IMR-90 (cell line): ENCODE results near the gene TSPAN19. TPM values are rescaled to one million over a fixed set of nuclear protein-coding genes. Genes with fewer than 3 reads are reported as not detected.

Experiments
- ATAC-seq: fragments of 200-7000 bp; cut with Tn5 transposase; 2 replicates; pipeline ENCODE4 v1.9.1; 2020; ENCODE audit warnings: low read depth, mild to moderate bottlenecking, moderate library complexity
- BruUV-seq: library from RNA; stranded (reverse); fragments of 400-500 nt; replicated peaks from 2 replicates; lab custom pipeline; 2021; lab: Mats Ljungman, UMichigan
- CTCF ChIA-PET: fragments of 300-600 bp; formaldehyde crosslinking; extraction: SDS; loops from one replicate; lab custom pipeline; 2021; ENCODE audit warnings: antibody characterized with exemption; lab: Yijun Ruan, JAX
- POLR2A ChIA-PET: fragments of 300-600 bp; sonication (Branson Sonifier 250); formaldehyde crosslinking; loops from one replicate; lab custom pipeline; 2022; ENCODE audit warnings: antibody characterized with exemption; ENCODE audit not compliant: unreplicated experiment; lab: Charles Lee
- DNase-seq: peaks from one replicate; pipeline ENCODE4 v3.0.0; 2013
- H2AFZ ChIP-seq: replicated peaks from 2 replicates; pipeline ENCODE3; 2013; ENCODE audit warnings: low read length, mild to moderate bottlenecking; ENCODE audit not compliant: poor library complexity
- H2AK5ac ChIP-seq: 2 replicates; pipeline ENCODE4 v1.6.1; 2013; ENCODE audit warnings: low read depth, low read length, inconsistent platforms
- H2AK9ac ChIP-seq: replicated peaks from 2 replicates; pipeline ENCODE3; 2013; ENCODE audit warnings: mild to moderate bottlenecking, low read depth, low read length, moderate library complexity; ENCODE audit not compliant: poor library complexity
- H2BK120ac ChIP-seq: 2 replicates; pipeline ENCODE4 v1.6.1; 2013; ENCODE audit warnings: low read depth, low read length, inconsistent platforms
- H2BK15ac ChIP-seq: 3 replicates; pipeline ENCODE4 v1.6.1; 2013; ENCODE audit warnings: low read depth, low read length, inconsistent platforms
- H2BK20ac ChIP-seq: 2 replicates; pipeline ENCODE4 v1.6.1; 2013; ENCODE audit warnings: low read depth, mild to moderate bottlenecking, inconsistent platforms, low read length, moderate library complexity
- H2BK5ac ChIP-seq: 2 replicates; pipeline ENCODE4 v1.6.1; 2013; ENCODE audit warnings: mild to moderate bottlenecking, low read depth, low read length, inconsistent platforms; ENCODE audit not compliant: poor library complexity, severe bottlenecking
- H3K14ac ChIP-seq: replicated peaks from 2 replicates; pipeline ENCODE4 v1.6.1; 2013; ENCODE audit warnings: low read depth, low read length, inconsistent platforms
- H3K18ac ChIP-seq: 2 replicates; pipeline ENCODE4 v1.6.1; 2013; ENCODE audit warnings: low read depth, low read length, control low read depth
- H3K23ac ChIP-seq: 2 replicates; pipeline ENCODE4 v1.6.1; 2013; ENCODE audit warnings: low read depth, low read length, inconsistent platforms
- H3K27ac ChIP-seq: 2 replicates; pipeline ENCODE4 v1.5.1; 2013; ENCODE audit warnings: mild to moderate bottlenecking, control low read depth, low read length; ENCODE audit not compliant: insufficient read depth
- H3K27me3 ChIP-seq: 2 replicates; pipeline ENCODE4 v1.6.1; 2013; ENCODE audit warnings: low read length; ENCODE audit not compliant: control insufficient read depth, insufficient read depth
- H3K36me3 ChIP-seq: 2 replicates; pipeline ENCODE4 v1.6.1; 2013; ENCODE audit warnings: low read length, mixed read lengths; ENCODE audit not compliant: control insufficient read depth, insufficient read depth
- H3K4ac ChIP-seq: 2 replicates; pipeline ENCODE4 v1.6.1; 2013; ENCODE audit warnings: low read depth, low read length, inconsistent platforms
- H3K4me1 ChIP-seq: 2 replicates; pipeline ENCODE4 v1.6.1; 2013; ENCODE audit warnings: low read length, mixed read lengths; ENCODE audit not compliant: control insufficient read depth, insufficient read depth
- H3K4me2 ChIP-seq: 2 replicates; pipeline ENCODE4 v1.6.1; 2013; ENCODE audit warnings: low read depth, mild to moderate bottlenecking, control low read depth, low read length, moderate library complexity
- H3K4me3 ChIP-seq: 2 replicates; pipeline ENCODE4 v1.5.1; 2013; ENCODE audit warnings: low read depth, mild to moderate bottlenecking, control low read depth, low read length, moderate library complexity; ENCODE audit not compliant: insufficient read depth
- H3K56ac ChIP-seq: 2 replicates; pipeline ENCODE4 v1.6.1; 2013; ENCODE audit warnings: low read length, inconsistent platforms; ENCODE audit not compliant: insufficient read depth; ENCODE audit errors: extremely low read depth
- H3K79me1 ChIP-seq, 2 experiments: 2 replicates each; pipeline ENCODE4 v1.6.1; 2013; ENCODE audit warnings: low read length in 2 of 2, inconsistent platforms in 1 of 2, low read depth in 1 of 2
- H3K9ac ChIP-seq: 2 replicates; pipeline ENCODE4 v1.6.1; 2013; ENCODE audit warnings: low read depth, low read length, control low read depth
- H3K9me1 ChIP-seq: 2 replicates; pipeline ENCODE4 v1.6.1; 2013; ENCODE audit warnings: low read length, inconsistent platforms; ENCODE audit not compliant: insufficient read depth
- H3K9me3 ChIP-seq: 2 replicates; pipeline ENCODE4 v1.6.1; 2013; ENCODE audit warnings: low read length; ENCODE audit not compliant: control insufficient read depth, insufficient read depth
- H4K20me1 ChIP-seq: 2 replicates; pipeline ENCODE4 v1.6.1; 2013; ENCODE audit warnings: low read length, inconsistent platforms; ENCODE audit not compliant: insufficient read depth
- H4K5ac ChIP-seq: 2 replicates; pipeline ENCODE4 v1.6.1; 2013; ENCODE audit warnings: mild to moderate bottlenecking, low read depth, low read length, control low read depth
- H4K8ac ChIP-seq, 2 experiments: 2 replicates each; pipeline ENCODE4 v1.6.1; 2013; ENCODE audit warnings: low read depth in 2 of 2, low read length in 2 of 2, control low read depth in 1 of 2, inconsistent platforms in 1 of 2
- H4K91ac ChIP-seq: 2 replicates; pipeline ENCODE4 v1.6.1; 2013; ENCODE audit warnings: low read depth, low read length, inconsistent platforms; ENCODE audit not compliant: insufficient read depth
- FOS ChIP-seq: fragments of 150-350 bp; IDR thresholded peaks from 2 replicates; pipeline ENCODE4 v1.6.1; 2016; ENCODE audit warnings: low read depth, low read length
- RAD21 ChIP-seq: IDR thresholded peaks from 2 replicates; pipeline ENCODE4 v1.6.1; 2012; ENCODE audit warnings: low read length, improper control_type of control experiment
- WGBS, 2 experiments: methylation state at CpG; one replicate each; pipeline versions ENCODE4 v1.1.5 to v1.1.7; 2013; ENCODE audit warnings: missing lambda C conversion rate in 2 of 2; ENCODE audit not compliant: insufficient read length in 1 of 2; ENCODE audit errors: extremely low coverage in 2 of 2; 5-methylcytosine and 5-hydroxymethylcytosine counted together
- dilution Hi-C: fragments of 300-500 bp; cut with HindIII; formaldehyde crosslinking; loops from one replicate; pipeline ENCODE4 v1.14.3; 2018; ENCODE audit warnings: low sequenced_read_pairs; ENCODE audit not compliant: unreplicated experiment
- in situ Hi-C: fragments of 300-500 bp; cut with MboI; formaldehyde crosslinking; loops from 3 replicates; pipeline ENCODE4 v1.14.3; 2019; ENCODE audit warnings: low sequenced_read_pairs, inconsistent platforms, mixed read lengths
- intact Hi-C: fragments of 100-400 bp; cut with micrococcal nuclease; formaldehyde crosslinking; loops from 2 replicates; pipeline ENCODE4 v1.10.0; 2022
- polyA plus RNA-seq, 3 experiments: library from polyadenylated mRNA; depleted of rRNA; stranded (reverse); fragments of >200 nt; gene quantifications; 2 replicates each; pipeline ENCODE4 v1.2.3, GENCODE V29; 2012; ENCODE audit warnings: low replicate concordance in 1 of 3
- total RNA-seq: library from RNA; depleted of rRNA; stranded (reverse); fragments of >200 nt; gene quantifications from 2 replicates; pipeline ENCODE4 v1.2.3, GENCODE V29; 2012
- TF ChIP-seq, protein P1 (sequence below): conservative IDR thresholded peaks from 2 replicates; pipeline ENCODE4 v1.5.1; 2012; ENCODE audit warnings: mild to moderate bottlenecking, low read depth, low read length, improper control_type of control experiment

TSPAN19 gene
- total and polyA plus RNA-seq, 2 of the 4 experiments (the other 2 are of a cell fraction): not detected

- TF ChIP-seq RAD21: peak; percentile 48
- TF ChIP-seq FOS: no peak
- TF ChIP-seq, protein P1, sequence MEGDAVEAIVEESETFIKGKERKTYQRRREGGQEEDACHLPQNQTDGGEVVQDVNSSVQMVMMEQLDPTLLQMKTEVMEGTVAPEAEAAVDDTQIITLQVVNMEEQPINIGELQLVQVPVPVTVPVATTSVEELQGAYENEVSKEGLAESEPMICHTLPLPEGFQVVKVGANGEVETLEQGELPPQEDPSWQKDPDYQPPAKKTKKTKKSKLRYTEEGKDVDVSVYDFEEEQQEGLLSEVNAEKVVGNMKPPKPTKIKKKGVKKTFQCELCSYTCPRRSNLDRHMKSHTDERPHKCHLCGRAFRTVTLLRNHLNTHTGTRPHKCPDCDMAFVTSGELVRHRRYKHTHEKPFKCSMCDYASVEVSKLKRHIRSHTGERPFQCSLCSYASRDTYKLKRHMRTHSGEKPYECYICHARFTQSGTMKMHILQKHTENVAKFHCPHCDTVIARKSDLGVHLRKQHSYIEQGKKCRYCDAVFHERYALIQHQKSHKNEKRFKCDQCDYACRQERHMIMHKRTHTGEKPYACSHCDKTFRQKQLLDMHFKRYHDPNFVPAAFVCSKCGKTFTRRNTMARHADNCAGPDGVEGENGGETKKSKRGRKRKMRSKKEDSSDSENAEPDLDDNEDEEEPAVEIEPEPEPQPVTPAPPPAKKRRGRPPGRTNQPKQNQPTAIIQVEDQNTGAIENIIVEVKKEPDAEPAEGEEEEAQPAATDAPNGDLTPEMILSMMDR: peak; percentile 55
- Histone ChIP-seq H2BK120ac (no peak overlapping the region), H2AK5ac (no peak overlapping the region), H3K4me3 (no peak overlapping the region), H4K8ac (no peak overlapping the region), H3K9me1 (no peaks in the 10 kb centered on the region), H2BK5ac (no peak overlapping the region), H2AK9ac (no peak overlapping the region), H3K18ac (no peak overlapping the region), H3K4ac (no peak overlapping the region), H3K23ac (no peak overlapping the region), H3K36me3 (no peaks in the 10 kb centered on the region), H3K4me2 (no peak overlapping the region; the same call in 1 of the 2 replicates), H3K9me3 (no peaks in the 10 kb centered on the region), H4K91ac (no peak overlapping the region), H4K5ac (no peak overlapping the region), H2BK15ac (no peak overlapping the region), H3K14ac (no peak overlapping the region), H3K79me1 (no peaks in the 10 kb centered on the region), H2AFZ (no peak overlapping the region), H3K4me1 (no peaks in the 10 kb centered on the region), H3K9ac (no peak overlapping the region), H2BK20ac (no peak overlapping the region), H3K27me3 (no peaks in the 10 kb centered on the region), H3K56ac (no peak overlapping the region), H3K27ac (no peak overlapping the region), H4K20me1 (no peaks in the 10 kb centered on the region)
- dilution Hi-C loops (no loop called here), in situ Hi-C loops (loop anchor here (5.0 kb wide), 1 partner anchor 370 kb away; no protein-coding TSS in a partner anchor), intact Hi-C loops (loop anchor here (1.0 kb wide), 1 partner anchor 371 kb away; no protein-coding TSS in a partner anchor)
- no CpG with 5 or more reads among the region's 1 CpG for WGBS, 2 experiments
- ChIA-PET POLR2A (no interaction called here), CTCF (interaction anchor here (0.6 kb wide), 2 partner anchors 25 to 506 kb away, joined by 3 read pairs; no protein-coding TSS in a partner anchor)
- DNase-seq (peak; percentile 92), ATAC-seq (peak; percentile 97)
- BruUV-seq: no TSS peak
Observed at GRCh38 chr12:85076688-85077430, 40.8 kb upstream of the TSPAN19 start.
